Mesothelial cell of epicardium (in vitro differentiated cells): Measurements from ENCODE around the gene TIFAB. TPM values are rescaled to one million over a fixed set of nuclear protein-coding genes. Genes with fewer than 3 reads are reported as not detected.
"Not testable (repeated sequence)": the region's sequence is repeated elsewhere in the genome, so short reads cannot be mapped to it uniquely, and the experiment has no call there.

Experiments used
- DNase-seq, 2 experiments: peaks; one replicate each; pipeline ENCODE4 v3.0.0; 2021; ENCODE audit warnings: low spot score in 2 of 2; ENCODE audit not compliant: unreplicated experiment in 2 of 2
- H3K27ac Mint-ChIP-seq: 2 replicates; pipeline ENCODE4 v1.8.0; 2021; ENCODE audit warnings: mixed read lengths
- H3K27me3 Mint-ChIP-seq: 2 replicates; pipeline ENCODE4 v1.8.0; 2021; ENCODE audit warnings: low read depth, mixed read lengths
- H3K36me3 Mint-ChIP-seq: 2 replicates; pipeline ENCODE4 v1.8.0; 2021; ENCODE audit warnings: mixed read lengths
- H3K4me1 Mint-ChIP-seq: 2 replicates; pipeline ENCODE4 v1.8.0; 2021; ENCODE audit warnings: mixed read lengths
- H3K4me3 Mint-ChIP-seq: 2 replicates; pipeline ENCODE4 v1.8.0; 2021; ENCODE audit warnings: mild to moderate bottlenecking, moderate library complexity, mixed read lengths
- H3K9me3 Mint-ChIP-seq: 2 replicates; pipeline ENCODE4 v1.8.0; 2021; ENCODE audit warnings: mixed read lengths
- CTCF ChIP-seq: fragments of 200-600 bp; sonication (generic); IDR thresholded peaks from one replicate; pipeline ENCODE4 v1.5.0; 2021; ENCODE audit warnings: antibody characterized with exemption; ENCODE audit not compliant: unreplicated experiment
- total RNA-seq: library from RNA; stranded (reverse); gene quantifications from 3 replicates; pipeline ENCODE4 v1.2.1, GENCODE V29; 2021

The TIFAB gene
- total RNA-seq = not detected in 3 replicates

- DNase-seq = no peak
Observed at GRCh38 chr5:135452321-135453030, at the start of gene TIFAB. TSS of gene TIFAB (minus strand) at chr5:135452351. CDS start at chr5:135449939, 2,412 bp downstream.

GRCh38 chr5:135498637-135498995 is 46.5 kb upstream of the TIFAB start:
- no peak overlapping the region for H3K4me3 Mint-ChIP-seq
- no peaks in the 10 kb centered on the region for H3K9me3 Mint-ChIP-seq
- H3K27ac Mint-ChIP-seq = no peak overlapping the region
- no peak for DNase-seq
- TF ChIP-seq CTCF = no peak
- H3K27me3 Mint-ChIP-seq = peaks cover 77% of the 10 kb centered on the region
- no peaks in the 10 kb centered on the region for H3K36me3 Mint-ChIP-seq
- peaks cover 11% of the 10 kb centered on the region for H3K4me1 Mint-ChIP-seq

More at GRCh38 chr5:135452321-135453030, at the start of gene TIFAB:
- H3K9me3 Mint-ChIP-seq = no peaks in the 10 kb centered on the region
- H3K36me3 Mint-ChIP-seq = no peaks in the 10 kb centered on the region
- peaks cover 3% of the 10 kb centered on the region for H3K4me1 Mint-ChIP-seq
- no peak for TF ChIP-seq CTCF
- peaks cover 33% of the 10 kb centered on the region for H3K27me3 Mint-ChIP-seq
- H3K4me3 Mint-ChIP-seq = no peak within 1 kb of the TSS
- no peak within 1 kb of the TSS for H3K27ac Mint-ChIP-seq

- no peaks in the 10 kb centered on the region for H3K36me3 Mint-ChIP-seq
- no peaks in the 10 kb centered on the region for H3K9me3 Mint-ChIP-seq
- TF ChIP-seq CTCF = no peak
- peaks cover 77% of the 10 kb centered on the region for H3K27me3 Mint-ChIP-seq
- no peak for DNase-seq
- H3K27ac Mint-ChIP-seq = no peak overlapping the region
- peaks cover 12% of the 10 kb centered on the region for H3K4me1 Mint-ChIP-seq
- no peak overlapping the region for H3K4me3 Mint-ChIP-seq
Observed at GRCh38 chr5:135497971-135498636, 46.0 kb upstream of the TIFAB start.

- H3K4me3 Mint-ChIP-seq, DNase-seq, H3K27ac Mint-ChIP-seq, H3K9me3 Mint-ChIP-seq, H3K36me3 Mint-ChIP-seq: not testable (repeated sequence)
- Mint-ChIP-seq H3K27me3 (peaks cover 81% of the 10 kb centered on the region), H3K4me1 (peaks cover 17% of the 10 kb centered on the region)
Observed at GRCh38 chr5:135495531-135495930, 43.4 kb upstream of the TIFAB start.

- H3K27me3 Mint-ChIP-seq = peaks cover 88% of the 10 kb centered on the region
- no peak for DNase-seq
- H3K4me3 Mint-ChIP-seq = no peak overlapping the region
- no peak overlapping the region for H3K27ac Mint-ChIP-seq
- no peaks in the 10 kb centered on the region for H3K36me3 Mint-ChIP-seq
- H3K9me3 Mint-ChIP-seq = no peaks in the 10 kb centered on the region
- H3K4me1 Mint-ChIP-seq = peaks cover 24% of the 10 kb centered on the region
- no peak for TF ChIP-seq CTCF
Observed at GRCh38 chr5:135494196-135494595, 42.0 kb upstream of the TIFAB start.

- no peak overlapping the region for H3K4me3 Mint-ChIP-seq
- no peaks in the 10 kb centered on the region for H3K36me3 Mint-ChIP-seq
- no peak for TF ChIP-seq CTCF
- H3K4me1 Mint-ChIP-seq = peaks cover 30% of the 10 kb centered on the region
- DNase-seq = no peak
- H3K9me3 Mint-ChIP-seq = no peaks in the 10 kb centered on the region
- no peak overlapping the region for H3K27ac Mint-ChIP-seq
- peaks cover 90% of the 10 kb centered on the region for H3K27me3 Mint-ChIP-seq
Observed at GRCh38 chr5:135493406-135494180, 41.4 kb upstream of the TIFAB start.
